ENCODE results near the gene PCGF1. TPM values are rescaled to one million over a fixed set of nuclear protein-coding genes. Genes with fewer than 3 reads are reported as not detected.

PCGF1 gene
- polyA plus RNA-seq, 3 donors from 2014 or later, result 18.8 to 22.8 (median 19.5) TPM

DNA sequence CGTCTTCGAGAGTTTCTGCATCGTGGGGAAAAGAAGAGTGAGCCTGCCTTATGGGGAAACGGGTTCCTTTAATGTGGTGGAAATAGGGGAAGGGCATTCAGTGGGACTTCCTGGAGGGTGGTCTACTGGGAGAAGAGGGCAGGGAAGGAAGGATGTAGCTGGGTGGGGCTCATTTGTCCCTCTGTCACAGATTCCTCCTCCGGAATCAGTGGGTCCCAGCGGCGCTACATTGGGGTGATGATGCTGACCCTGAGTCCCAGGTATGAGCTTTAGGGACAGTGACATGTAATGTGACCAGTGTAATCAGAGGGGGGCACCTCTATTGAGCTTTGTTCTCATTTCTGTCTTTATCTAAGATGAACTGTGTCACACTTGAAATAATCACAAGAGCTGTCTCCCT is 24.2 kb upstream of the PCGF1 start:
- peaks cover 6 to 20% (median 8%) of the 10 kb centered on the region in 3 donors for H3K36me3 Mint-ChIP-seq
- no peak for DNase-seq
- no peaks in the 10 kb centered on the region for H3K9me3 Mint-ChIP-seq
- peak overlapping the region in 3 of 5 donors; percentile 13 to 97 (median 55) for H3K4me3 Mint-ChIP-seq
- H3K27me3 Mint-ChIP-seq (ENCODE audit: low read depth in 3 of 3), result peaks cover 9 to 22% (median 10%) of the 10 kb centered on the region in 3 donors
- peak overlapping the region; percentile 93 to 99 (median 96) for H3K27ac Mint-ChIP-seq
- H3K4me1 Mint-ChIP-seq, result peaks cover 41% of the 10 kb centered on the region in 2 donors

DNA sequence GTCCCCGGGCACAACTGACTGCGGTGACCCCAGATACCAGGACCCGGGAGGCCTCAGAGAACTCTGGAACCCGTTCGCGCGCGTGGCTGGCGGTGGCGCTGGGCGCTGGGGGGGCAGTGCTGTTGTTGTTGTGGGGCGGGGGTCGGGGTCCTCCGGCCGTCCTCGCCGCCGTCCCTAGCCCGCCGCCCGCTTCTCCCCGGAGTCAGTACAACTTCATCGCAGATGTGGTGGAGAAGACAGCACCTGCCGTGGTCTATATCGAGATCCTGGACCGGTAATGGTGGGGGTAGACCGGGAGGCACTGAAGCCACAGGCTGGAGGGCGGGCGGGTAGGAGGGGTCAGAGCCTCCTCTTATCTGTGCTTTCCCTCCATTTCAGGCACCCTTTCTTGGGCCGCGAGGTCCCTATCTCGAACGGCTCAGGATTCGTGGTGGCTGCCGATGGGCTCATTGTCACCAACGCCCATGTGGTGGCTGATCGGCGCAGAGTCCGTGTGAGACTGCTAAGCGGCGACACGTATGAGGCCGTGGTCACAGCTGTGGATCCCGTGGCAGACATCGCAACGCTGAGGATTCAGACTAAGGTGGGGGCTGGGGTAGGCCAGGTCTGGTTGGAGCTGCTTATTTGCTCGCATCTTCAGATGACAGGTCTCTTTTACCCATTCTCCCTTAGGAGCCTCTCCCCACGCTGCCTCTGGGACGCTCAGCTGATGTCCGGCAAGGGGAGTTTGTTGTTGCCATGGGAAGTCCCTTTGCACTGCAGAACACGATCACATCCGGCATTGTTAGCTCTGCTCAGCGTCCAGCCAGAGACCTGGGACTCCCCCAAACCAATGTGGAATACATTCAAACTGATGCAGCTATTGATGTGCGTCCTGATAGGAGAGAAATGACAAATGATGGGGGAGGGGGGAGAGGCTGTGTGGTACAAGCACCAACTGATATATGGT is 23.0 kb upstream of the PCGF1 start:
- Mint-ChIP-seq H3K27me3 (ENCODE audit: low read depth in 3 of 3) (peaks cover 9 to 22% (median 10%) of the 10 kb centered on the region in 3 donors), H3K4me3 (peak overlapping the region; percentile 93 to 97 (median 95)), H3K36me3 (peaks cover 12 to 27% (median 16%) of the 10 kb centered on the region in 3 donors), H3K4me1 (peaks cover 41 to 43% of the 10 kb centered on the region in 2 donors), H3K9me3 (no peaks in the 10 kb centered on the region), H3K27ac (peak overlapping the region; percentile 93 to 99 (median 96))
- peak; percentile 83 to 84 (median 84) for DNase-seq

DNA sequence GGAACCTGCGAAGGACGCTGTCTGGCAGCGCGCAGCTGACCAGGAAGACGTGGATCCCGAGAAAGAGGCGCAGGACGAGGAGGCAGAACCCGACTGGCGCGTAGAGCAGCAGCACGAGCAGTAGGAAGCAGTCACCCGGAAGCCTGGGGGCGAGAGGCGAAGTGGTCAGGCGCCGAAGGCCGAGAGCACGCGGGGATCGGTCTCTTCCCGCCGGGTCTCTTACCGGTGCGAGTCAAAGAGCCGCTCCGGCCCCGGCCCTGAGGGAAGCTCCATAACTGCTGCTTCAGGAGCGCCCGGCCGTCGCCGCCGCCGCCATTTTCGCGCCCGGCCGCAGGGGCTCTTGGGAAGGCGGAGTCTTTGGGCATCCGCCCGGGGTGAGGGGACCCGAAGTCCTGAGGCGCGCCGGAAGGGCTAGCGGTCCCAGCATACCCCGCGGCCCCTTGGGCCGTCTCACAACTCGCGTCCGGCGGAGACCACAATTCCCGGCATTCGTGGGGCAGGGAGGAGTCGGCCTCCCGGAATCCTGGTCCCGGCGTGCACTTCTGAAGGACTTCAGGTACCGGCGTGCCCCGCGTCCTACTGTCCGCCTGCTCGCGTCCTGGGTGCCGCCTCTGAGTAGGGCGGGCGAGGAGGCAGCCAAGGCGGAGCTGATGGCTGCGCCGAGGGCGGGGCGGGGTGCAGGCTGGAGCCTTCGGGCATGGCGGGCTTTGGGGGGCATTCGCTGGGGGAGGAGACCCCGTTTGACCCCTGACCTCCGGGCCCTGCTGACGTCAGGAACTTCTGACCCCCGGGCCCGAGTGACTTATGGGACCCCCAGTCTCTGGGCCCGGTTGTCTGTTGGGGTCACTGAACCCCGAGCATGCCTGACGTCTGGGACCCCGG is 22.1 kb upstream of the PCGF1 start, which contains the start of the genes AUP1 and HTRA2:
TSS of gene AUP1 (minus strand) at position 350 of the 882 bp plus-strand sequence. CDS start at position 273, 77 bp downstream.
TSS of gene HTRA2 (plus strand) at position 577 of the 882 bp plus-strand sequence. CDS start at position 651, 74 bp downstream.
- Mint-ChIP-seq H3K27ac (peak within 1 kb of the TSS; percentile 93 to 99 (median 96)), H3K27me3 (ENCODE audit: low read depth in 3 of 3) (peaks cover 9 to 22% (median 10%) of the 10 kb centered on the region in 3 donors), H3K4me1 (peaks cover 41 to 43% of the 10 kb centered on the region in 2 donors)

DNA sequence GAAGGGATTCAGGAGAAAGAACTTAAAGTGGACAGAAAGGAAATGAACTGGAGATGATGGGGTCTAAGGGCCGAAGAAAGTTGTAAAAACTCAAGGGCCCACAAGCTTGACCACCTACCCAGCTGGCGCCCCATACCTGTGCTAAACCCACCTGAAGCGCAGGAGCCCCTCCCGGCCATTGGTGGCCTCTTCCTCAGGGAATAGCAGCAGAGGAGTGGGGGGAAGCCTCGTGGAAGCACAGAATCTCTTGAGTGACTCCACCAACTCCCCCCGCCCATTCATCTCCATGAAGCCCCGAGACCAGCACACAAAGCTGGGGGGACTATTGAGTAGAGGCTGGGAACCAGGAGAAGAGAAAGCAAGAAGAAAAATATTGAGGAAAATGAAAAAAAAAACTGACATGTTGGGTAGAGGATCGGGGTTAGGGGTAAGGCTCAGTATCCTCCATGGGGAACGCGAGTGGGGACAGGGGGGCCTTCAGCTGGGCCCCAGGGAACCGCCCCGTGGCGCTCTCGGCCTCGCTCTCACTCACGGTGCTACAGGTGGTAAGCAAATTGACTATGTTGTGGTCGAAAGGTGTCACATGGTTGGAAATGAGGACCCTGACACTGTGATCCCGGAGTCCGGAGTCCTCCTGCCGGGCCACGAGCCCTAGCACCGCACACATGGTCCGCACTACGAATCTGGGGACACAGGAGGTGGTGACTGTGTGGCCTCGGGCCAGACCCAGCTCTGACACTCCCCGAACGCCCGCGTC is 21.3 kb upstream of the PCGF1 start:
- Mint-ChIP-seq H3K36me3 (peaks cover 12 to 24% (median 16%) of the 10 kb centered on the region in 3 donors), H3K27ac (peak overlapping the region; percentile 93 to 99 (median 96)), H3K4me3 (peak overlapping the region; percentile 93 to 97 (median 95)), H3K9me3 (no peaks in the 10 kb centered on the region), H3K27me3 (ENCODE audit: low read depth in 3 of 3) (peaks cover 9 to 23% (median 10%) of the 10 kb centered on the region in 3 donors), H3K4me1 (peaks cover 41 to 43% of the 10 kb centered on the region in 2 donors)
- no peak for DNase-seq

More for the DNA sequence above, 22.1 kb upstream of the PCGF1 start, which contains the start of the genes AUP1 and HTRA2:
- peak; percentile 92 to 93 (median 92) for DNase-seq
- Mint-ChIP-seq H3K36me3 (peaks cover 12 to 27% (median 16%) of the 10 kb centered on the region in 3 donors), H3K4me3 (peak within 1 kb of the TSS; percentile 93 to 97 (median 95)), H3K9me3 (no peaks in the 10 kb centered on the region)

DNA sequence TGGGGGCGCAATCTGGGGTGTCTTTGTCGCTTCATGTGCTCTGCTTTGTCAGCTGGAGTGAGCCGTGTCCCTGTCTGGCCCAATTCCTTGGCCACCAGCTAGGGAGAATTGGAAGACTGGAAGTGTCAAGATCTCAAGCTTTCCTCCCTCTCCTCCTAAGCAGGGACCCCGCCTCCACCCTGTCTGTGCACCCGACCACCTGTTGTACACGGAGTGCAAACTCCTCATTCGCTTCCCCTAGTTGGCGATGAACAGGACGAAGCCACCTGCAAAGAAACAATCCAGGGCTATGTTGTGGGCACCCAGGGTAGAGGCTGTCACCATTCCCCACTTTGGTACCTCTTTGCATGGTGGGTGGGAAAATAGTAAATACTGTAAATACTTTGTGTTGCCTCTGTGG is 20.2 kb upstream of the PCGF1 start:
- Mint-ChIP-seq H3K9me3 (no peaks in the 10 kb centered on the region), H3K36me3 (peaks cover 12 to 24% (median 16%) of the 10 kb centered on the region in 3 donors), H3K27me3 (ENCODE audit: low read depth in 3 of 3) (peaks cover 9 to 26% (median 10%) of the 10 kb centered on the region in 3 donors), H3K4me3 (peak overlapping the region; percentile 93 to 97 (median 95)), H3K27ac (peak overlapping the region; percentile 61 to 96 (median 94)), H3K4me1 (peaks cover 41 to 43% of the 10 kb centered on the region in 2 donors)
- DNase-seq, result no peak

DNA sequence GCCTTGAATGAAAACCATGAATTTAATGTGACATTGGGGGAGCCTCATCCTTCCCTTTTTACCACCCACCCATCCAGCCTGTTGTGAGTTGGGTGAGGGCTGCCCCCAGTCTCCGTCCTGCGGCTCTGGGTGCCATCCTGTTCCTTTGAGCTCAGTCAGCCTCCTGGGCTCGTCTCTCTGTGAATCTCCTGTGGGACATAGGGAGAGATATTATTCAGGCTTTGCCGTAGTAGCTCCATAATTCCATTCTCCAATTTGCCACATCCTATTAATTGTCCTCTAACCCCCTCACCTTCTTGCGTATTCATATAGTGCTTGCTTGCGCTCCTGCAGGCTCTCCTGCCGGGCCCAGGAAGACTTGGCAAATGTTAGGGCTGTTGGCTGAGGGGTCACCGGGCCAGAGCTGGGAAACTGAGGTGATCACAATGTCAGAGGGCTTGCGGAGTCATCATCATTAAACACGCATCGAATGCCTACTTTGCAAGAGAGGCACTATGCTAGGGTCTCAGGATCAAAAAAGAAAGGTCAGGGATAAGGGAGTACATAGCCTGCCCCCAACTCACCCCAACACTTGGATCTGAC is 19.2 kb upstream of the PCGF1 start:
- Mint-ChIP-seq H3K27ac (peak overlapping the region in 3 of 6 donors; percentile 8 to 49 (median 28)), H3K4me1 (peaks cover 34 to 39% of the 10 kb centered on the region in 2 donors), H3K36me3 (peaks cover 12 to 19% (median 14%) of the 10 kb centered on the region in 3 donors), H3K27me3 (ENCODE audit: low read depth in 3 of 3) (peaks cover 9 to 26% (median 10%) of the 10 kb centered on the region in 3 donors), H3K4me3 (peak overlapping the region; percentile 10 to 40 (median 34)), H3K9me3 (no peaks in the 10 kb centered on the region)
- no peak for DNase-seq

DNA sequence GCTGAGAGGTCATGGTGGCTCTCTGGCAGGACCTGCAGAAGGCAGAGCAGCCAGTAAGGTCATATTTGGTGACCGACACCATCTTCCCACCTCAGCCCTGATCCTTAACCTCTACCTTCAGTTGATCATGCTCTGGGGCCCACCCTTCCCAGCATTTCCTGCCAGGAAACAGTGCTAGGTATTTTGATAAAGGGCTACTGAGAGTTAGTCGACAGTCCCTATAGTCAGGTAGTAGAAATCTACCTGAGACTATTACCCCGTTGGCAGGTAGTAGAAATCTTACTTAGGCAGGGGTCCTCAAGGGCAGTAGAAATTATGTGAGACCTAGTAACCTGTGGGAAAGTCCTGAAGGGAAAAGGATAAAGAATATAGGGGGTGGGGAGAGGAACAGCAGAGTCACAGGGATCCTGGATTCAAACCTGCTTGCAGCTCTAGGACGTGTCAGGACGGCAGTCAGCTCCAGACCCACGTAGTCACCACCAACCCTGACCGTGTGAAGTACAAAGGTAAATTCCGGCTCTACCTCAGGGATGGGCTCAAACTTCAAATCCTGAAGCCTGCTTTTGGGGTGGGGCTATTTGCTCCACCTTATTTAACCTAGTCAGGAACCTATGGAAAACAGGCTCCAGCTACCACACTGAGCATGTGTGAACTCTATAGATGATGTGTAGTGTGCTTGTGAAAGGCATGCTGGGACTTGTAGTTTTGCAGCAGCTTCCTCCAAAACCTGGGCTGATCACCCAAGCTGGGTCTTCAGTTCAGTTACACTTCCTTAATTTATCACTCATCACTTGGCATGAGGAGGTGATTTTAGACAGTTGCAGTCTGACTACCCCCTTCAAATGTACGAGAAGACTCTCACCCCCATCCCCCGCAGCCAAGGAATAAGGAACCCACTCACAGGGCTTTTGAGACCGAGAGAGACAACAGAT is 18.5 kb upstream of the PCGF1 start, which contains the start of gene DQX1:
TSS of gene DQX1 (minus strand) at position 515 of the 932 bp plus-strand sequence. CDS start at position 13, 502 bp downstream.
- H3K36me3 Mint-ChIP-seq, result peaks cover 12 to 19% (median 15%) of the 10 kb centered on the region in 3 donors
- no peak for DNase-seq
- peaks cover 9 to 25% (median 12%) of the 10 kb centered on the region in 3 donors for H3K27me3 Mint-ChIP-seq (ENCODE audit: low read depth in 3 of 3)
- peaks cover 27 to 32% of the 10 kb centered on the region in 2 donors for H3K4me1 Mint-ChIP-seq
- H3K4me3 Mint-ChIP-seq, result peak within 1 kb of the TSS; percentile 10 to 40 (median 34)
- H3K9me3 Mint-ChIP-seq, result no peaks in the 10 kb centered on the region
- H3K27ac Mint-ChIP-seq, result peak within 1 kb of the TSS in 4 of 6 donors; percentile 8 to 49 (median 32)

DNA sequence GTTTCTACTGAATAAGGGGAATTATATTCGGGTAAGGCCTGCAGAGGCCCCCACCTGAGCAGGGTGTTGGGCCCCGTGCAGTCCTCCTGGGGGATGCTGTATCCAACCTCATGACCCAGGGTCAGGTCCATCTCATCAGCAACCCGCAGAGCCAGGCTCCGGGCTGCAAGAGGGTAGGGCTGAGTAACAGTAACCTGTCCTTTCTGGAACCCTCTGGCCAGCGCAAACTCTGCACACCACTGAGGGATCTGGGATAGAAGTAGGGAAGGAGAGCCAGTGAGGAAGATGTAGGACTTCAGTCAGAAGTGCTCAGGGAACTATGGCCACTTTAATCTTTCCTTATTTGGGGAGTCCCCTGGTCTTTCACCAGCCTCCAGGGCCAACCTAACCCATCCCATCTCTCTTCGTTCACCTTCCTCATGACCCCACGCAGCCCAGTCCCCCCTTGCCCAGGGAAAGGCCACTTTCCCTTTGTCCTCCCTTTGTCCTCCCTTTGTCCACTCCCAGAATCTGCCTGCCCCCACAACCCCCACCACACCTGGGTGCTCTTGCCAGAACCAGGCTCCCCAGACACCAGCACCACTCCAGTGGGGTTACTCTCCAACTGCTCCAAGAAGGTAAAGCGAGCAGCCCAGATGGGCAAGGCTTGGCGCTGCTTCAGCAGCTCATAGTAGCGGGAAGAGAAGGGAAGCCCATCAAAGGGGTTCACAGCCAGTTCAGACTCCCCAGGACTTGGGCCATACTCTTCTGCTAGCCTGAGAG is 17.6 kb upstream of the PCGF1 start:
- Mint-ChIP-seq H3K36me3 (peaks cover 12 to 19% (median 19%) of the 10 kb centered on the region in 3 donors), H3K4me3 (no peak overlapping the region), H3K27me3 (ENCODE audit: low read depth in 3 of 3) (peaks cover 5 to 19% (median 11%) of the 10 kb centered on the region in 3 donors), H3K27ac (no peak overlapping the region), H3K4me1 (peaks cover 19 to 25% of the 10 kb centered on the region in 2 donors), H3K9me3 (no peaks in the 10 kb centered on the region)
- DNase-seq, result no peak

DNA sequence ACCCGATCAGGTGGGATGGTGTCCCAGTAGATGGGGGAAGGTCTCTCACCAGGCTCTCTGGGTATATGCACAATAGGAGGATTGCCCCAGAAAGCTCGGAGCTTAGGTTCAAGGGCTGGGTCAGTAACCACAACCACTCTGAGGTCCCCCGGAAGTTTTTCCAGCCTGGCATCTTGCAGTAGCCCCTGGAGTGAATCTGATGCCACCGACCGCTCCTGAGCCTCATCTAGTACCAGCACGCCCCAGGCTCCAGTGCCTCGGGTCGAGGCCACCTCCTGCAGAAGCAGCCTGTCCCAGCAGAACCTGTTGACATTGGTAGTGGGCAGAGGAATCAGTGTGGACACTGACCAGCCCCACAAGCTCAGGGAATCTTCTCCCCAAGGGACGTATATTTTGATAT is 16.5 kb upstream of the PCGF1 start:
- H3K9me3 Mint-ChIP-seq, result no peaks in the 10 kb centered on the region
- H3K27me3 Mint-ChIP-seq (ENCODE audit: low read depth in 3 of 3), result peaks cover 4 to 15% (median 8%) of the 10 kb centered on the region in 3 donors
- H3K4me1 Mint-ChIP-seq, result peaks cover 17 to 20% of the 10 kb centered on the region in 2 donors
- no peak for DNase-seq
- peaks cover 12 to 21% (median 19%) of the 10 kb centered on the region in 3 donors for H3K36me3 Mint-ChIP-seq
- H3K27ac Mint-ChIP-seq, result no peak overlapping the region
- H3K4me3 Mint-ChIP-seq, result no peak overlapping the region

DNA sequence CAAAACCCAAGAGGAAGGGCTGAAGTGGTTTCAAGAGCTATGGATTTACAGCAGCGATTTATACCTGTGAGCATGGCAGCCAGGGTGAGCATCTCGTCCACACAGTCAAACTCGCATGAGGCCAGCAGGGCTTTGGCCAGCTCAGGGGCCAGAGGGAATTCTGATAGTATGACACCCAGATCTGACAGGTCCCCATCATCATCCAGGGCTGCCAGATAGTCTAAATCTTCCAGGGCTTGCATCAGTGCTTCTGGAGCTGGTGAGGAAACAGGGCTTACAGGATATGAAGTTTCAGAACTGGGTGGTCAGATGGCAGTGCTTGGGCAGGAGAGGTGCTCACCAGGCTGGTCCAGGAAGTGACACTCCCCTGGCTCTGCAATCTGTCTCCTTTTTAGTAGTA is 15.0 kb upstream of the PCGF1 start:
- peaks cover 12 to 14% (median 14%) of the 10 kb centered on the region in 3 donors for H3K27me3 Mint-ChIP-seq (ENCODE audit: low read depth in 3 of 3)
- no peak overlapping the region for H3K27ac Mint-ChIP-seq
- DNase-seq, result no peak
- H3K4me1 Mint-ChIP-seq, result peaks cover 2 to 7% of the 10 kb centered on the region in 2 donors
- peaks cover 12 to 21% (median 14%) of the 10 kb centered on the region in 3 donors for H3K36me3 Mint-ChIP-seq
- H3K9me3 Mint-ChIP-seq, result no peaks in the 10 kb centered on the region
- H3K4me3 Mint-ChIP-seq, result no peak overlapping the region

All from immature natural killer cell (primary cell).